GM12878 (cell line): Measurements from ENCODE around the gene CHRM5.

Source experiments
- CEBPB ChIP-seq, 2 experiments: fragments of 150-350 bp in 1 of 2; IDR thresholded peaks; 2 replicates each; pipeline ENCODE4 v1.6.1; 2012 to 2014; ENCODE audit warnings: low read depth in 2 of 2, low read length in 2 of 2, borderline replicate concordance in 1 of 2, inconsistent platforms in 1 of 2
- CTCF ChIP-seq, 3 experiments: IDR thresholded peaks in 2 of 3; conservative IDR thresholded peaks in 1 of 3; 2 replicates each; pipeline ENCODE4 v1.5.1; 2011; ENCODE audit warnings: low read depth in 3 of 3, low read length in 3 of 3, mild to moderate bottlenecking in 3 of 3, control low read depth in 2 of 3, moderate library complexity in 2 of 3, inconsistent platforms in 1 of 3, mixed read lengths in 1 of 3; ENCODE audit not compliant: control insufficient read depth in 2 of 3, insufficient read depth in 1 of 3; ENCODE audit errors: extremely low read depth in 1 of 3
- ELK1 ChIP-seq: IDR thresholded peaks from 2 replicates; pipeline ENCODE4 v1.6.1; 2012; ENCODE audit warnings: low read depth, low read length, improper control_type of control experiment
- EP300 ChIP-seq, 2 experiments: fragments of 150-350 bp in 1 of 2; IDR thresholded peaks; 2 replicates each; pipeline ENCODE4 v1.6.1; 2011 to 2012; ENCODE audit warnings: low read depth in 2 of 2, low read length in 2 of 2, borderline replicate concordance in 1 of 2, improper control_type of control experiment in 1 of 2, inconsistent platforms in 1 of 2; ENCODE audit not compliant: control insufficient read depth in 1 of 2
- EZH2 ChIP-seq: IDR thresholded peaks from 2 replicates; pipeline ENCODE4 v1.6.1; 2012; ENCODE audit warnings: low read depth, mild to moderate bottlenecking, control low read depth, inconsistent platforms, low read length, borderline replicate concordance; ENCODE audit not compliant: control insufficient read depth
- FOXK2 ChIP-seq: fragments of 450-650 bp; IDR thresholded peaks from 2 replicates; pipeline ENCODE4 v1.6.1; 2017; ENCODE audit warnings: mild to moderate bottlenecking, moderate library complexity
- FOXM1 ChIP-seq: IDR thresholded peaks from 2 replicates; pipeline ENCODE4 v1.6.1; 2012; ENCODE audit warnings: low read depth, mild to moderate bottlenecking, inconsistent platforms, low read length, moderate library complexity
- POLR2A ChIP-seq: IDR thresholded peaks from 2 replicates; pipeline ENCODE4 v1.6.1; 2011; ENCODE audit warnings: low read depth, mild to moderate bottlenecking, low read length
- RAD51 ChIP-seq: fragments of 450-650 bp; IDR thresholded peaks from 2 replicates; pipeline ENCODE4 v1.6.1; 2016; ENCODE audit warnings: moderate library complexity, mild to moderate bottlenecking, inconsistent platforms
- SP1 ChIP-seq: IDR thresholded peaks from one replicate; pipeline ENCODE4 v1.6.1; 2011; ENCODE audit warnings: low read depth, low read length
- TAF1 ChIP-seq: IDR thresholded peaks from 2 replicates; pipeline ENCODE4 v1.6.1; 2011; ENCODE audit warnings: mild to moderate bottlenecking, low read depth, low read length, borderline replicate concordance
- TBL1XR1 ChIP-seq: IDR thresholded peaks from 2 replicates; pipeline ENCODE4 v1.6.1; 2012; ENCODE audit warnings: low read depth, low read length, improper control_type of control experiment

GRCh38 chr15:34111488-34111887 lies 143.2 kb downstream of the CHRM5 start:
- TF ChIP-seq ELK1 (no peak), FOXM1 (no peak), TAF1 (no peak), EZH2 (no peak), CTCF (IDR thresholded peaks at IDR 0.05 in 2 of 3, conservative IDR thresholded peaks at IDR 0.05 in 1 of 3; ENCODE audit: control insufficient read depth in 2 of 3, extremely low read depth in 1 of 3, insufficient read depth in 1 of 3, low read depth in 3 of 3, low read length in 3 of 3) (no peak), FOXK2 (no peak), SP1 (no peak), POLR2A (no peak), EP300 (IDR thresholded peaks at IDR 0.05; ENCODE audit: borderline replicate concordance in 1 of 2, control insufficient read depth in 1 of 2, low read depth in 2 of 2, low read length in 2 of 2) (no peak), CEBPB (IDR thresholded peaks at IDR 0.05; ENCODE audit: borderline replicate concordance in 1 of 2, low read depth in 2 of 2, low read length in 2 of 2) (no peak), TBL1XR1 (no peak), RAD51 (no peak)
